HepG2 (cell line): ENCODE measurements around the gene HYAL2. TPM values are rescaled to one million over a fixed set of nuclear protein-coding genes. Genes with fewer than 3 reads are reported as not detected.
A peak's percentile ranks its signal among the peaks of the same experiment; 100 is the strongest.

Source experiments
- CHD4 ChIP-seq: fragments of 200-600 bp; sonication (generic); IDR thresholded peaks from 2 replicates; pipeline ENCODE4 v1.7.0; 2017; ENCODE audit warnings: mild to moderate bottlenecking, low read length, borderline replicate concordance
- KDM4B ChIP-seq: sonication (generic); formaldehyde crosslinking; IDR thresholded peaks from 2 replicates; pipeline ENCODE4 v1.4.0; 2020; ENCODE audit warnings: missing genetic modification reagents
- MBD4 ChIP-seq: IDR thresholded peaks from 2 replicates; pipeline ENCODE4 v1.6.1; 2012; ENCODE audit warnings: low read length, inconsistent platforms, borderline replicate concordance
- MIER2 ChIP-seq: IDR thresholded peaks from 2 replicates; pipeline ENCODE4 v1.6.1; 2016; ENCODE audit warnings: missing biosample characterization, missing genetic modification reagents
- POLR2A ChIP-seq, 2 experiments: IDR thresholded peaks; 2 replicates each; pipeline ENCODE4 v1.6.1; 2011; ENCODE audit warnings: low read depth in 2 of 2, low read length in 2 of 2, mild to moderate bottlenecking in 1 of 2, moderate library complexity in 1 of 2; ENCODE audit not compliant: insufficient read depth in 1 of 2
- RBM22 ChIP-seq: fragments of 200-400 bp; formaldehyde crosslinking; optimal IDR thresholded peaks from 2 replicates; pipeline ENCODE3; 2017; ENCODE audit warnings: mild to moderate bottlenecking, low read length, moderate library complexity
- TCF7L2 ChIP-seq: IDR thresholded peaks from 2 replicates; pipeline ENCODE4 v1.6.1; 2011; ENCODE audit warnings: mild to moderate bottlenecking, low read depth, low read length, moderate library complexity
- ZNF18 ChIP-seq: sonication (generic); formaldehyde crosslinking; IDR thresholded peaks from 2 replicates; pipeline ENCODE4 v1.8.0; 2022; ENCODE audit warnings: mild to moderate bottlenecking, missing genetic modification reagents; ENCODE audit not compliant: insufficient replicate concordance
- ZNF34 ChIP-seq: sonication (generic); formaldehyde crosslinking; IDR thresholded peaks from 2 replicates; pipeline ENCODE4 v1.4.0; 2020; ENCODE audit warnings: mild to moderate bottlenecking, missing genetic modification reagents, borderline replicate concordance
- ZNF563 ChIP-seq: sonication (generic); formaldehyde crosslinking; IDR thresholded peaks from 2 replicates; pipeline ENCODE4 v1.8.0; 2022; ENCODE audit warnings: mild to moderate bottlenecking, moderate library complexity, missing genetic modification reagents
- ZNF747 ChIP-seq: sonication (generic); formaldehyde crosslinking; IDR thresholded peaks from 2 replicates; pipeline ENCODE4 v1.8.1; 2023; ENCODE audit warnings: missing genetic modification reagents, mild to moderate bottlenecking, borderline replicate concordance
- polyA plus RNA-seq, 8 experiments: library from polyadenylated mRNA; depleted of rRNA in 3 of 8; stranded (reverse) in 7 of 8; unstranded in 1 of 8; fragments of >200 nt; fragmentation: Illumina TruSeq in 4 of 8; extraction: Trizol in 4 of 8; gene quantifications; 2 replicates each; pipeline versions ENCODE4 v1.2.1 to v1.2.3, GENCODE V29; 2011 to 2016; ENCODE audit warnings: low read depth in 4 of 8, missing spikeins in 1 of 8, mixed read lengths in 1 of 8; ENCODE audit not compliant: insufficient read depth in 1 of 8
- total RNA-seq, 5 experiments: library from RNA; depleted of rRNA; stranded (reverse); fragments of >200 nt; fragmentation: Illumina TruSeq; extraction: Trizol; gene quantifications; 2 replicates each; pipeline ENCODE4 v1.2.3, GENCODE V29; 2016; ENCODE audit warnings: low read depth in 1 of 5
- TF ChIP-seq, protein P1 (sequence below): IDR thresholded peaks from 2 replicates; pipeline ENCODE4 v1.6.1; 2016; ENCODE audit warnings: mild to moderate bottlenecking

HYAL2 gene
- total and polyA plus RNA-seq, 2 of the 13 experiments (the other 11 are each of a cell fraction or from before 2014, with no cell fraction given) = 76.2 to 102 TPM

DNA sequence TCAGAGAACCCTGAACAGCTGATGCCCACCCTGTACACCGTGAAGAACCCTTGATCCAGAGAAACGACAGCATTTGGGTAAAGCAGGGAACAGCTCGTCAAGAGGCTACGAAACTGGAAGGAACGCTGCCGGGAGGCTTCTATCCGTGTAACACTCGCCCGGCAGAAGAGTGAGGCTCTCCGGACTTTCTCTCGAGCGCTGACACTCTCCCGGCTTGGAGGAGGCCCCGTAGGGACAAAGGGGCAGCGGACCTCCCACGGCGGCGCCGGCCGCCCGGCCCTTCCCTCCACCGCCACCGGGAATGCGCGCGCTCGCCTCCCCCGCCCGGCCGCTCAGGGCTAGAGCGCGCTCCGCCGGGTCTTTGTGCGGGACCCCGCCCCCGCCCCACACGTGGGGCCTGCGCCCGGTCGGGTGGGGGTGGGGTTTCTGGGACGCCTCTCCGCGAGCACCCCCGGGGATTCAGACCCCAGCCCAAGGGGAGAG, 1.7 kb downstream of the HYAL2 start (continued):
- TF ChIP-seq, protein P1, sequence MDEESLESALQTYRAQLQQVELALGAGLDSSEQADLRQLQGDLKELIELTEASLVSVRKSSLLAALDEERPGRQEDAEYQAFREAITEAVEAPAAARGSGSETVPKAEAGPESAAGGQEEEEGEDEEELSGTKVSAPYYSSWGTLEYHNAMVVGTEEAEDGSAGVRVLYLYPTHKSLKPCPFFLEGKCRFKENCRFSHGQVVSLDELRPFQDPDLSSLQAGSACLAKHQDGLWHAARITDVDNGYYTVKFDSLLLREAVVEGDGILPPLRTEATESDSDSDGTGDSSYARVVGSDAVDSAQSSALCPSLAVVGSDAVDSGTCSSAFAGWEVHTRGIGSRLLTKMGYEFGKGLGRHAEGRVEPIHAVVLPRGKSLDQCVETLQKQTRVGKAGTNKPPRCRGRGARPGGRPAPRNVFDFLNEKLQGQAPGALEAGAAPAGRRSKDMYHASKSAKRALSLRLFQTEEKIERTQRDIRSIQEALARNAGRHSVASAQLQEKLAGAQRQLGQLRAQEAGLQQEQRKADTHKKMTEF = no peak
- TF ChIP-seq CHD4 = no peak
- TF ChIP-seq MBD4 = no peak
- no peak for TF ChIP-seq RBM22
- no peak for TF ChIP-seq TCF7L2
- peak in 1 of 2 experiments; percentile 58; a peak in 1 of 4 replicates for TF ChIP-seq POLR2A (IDR thresholded peaks at IDR 0.05; ENCODE audit: insufficient read depth in 1 of 2, low read depth in 2 of 2, low read length in 2 of 2)
- TF ChIP-seq KDM4B (CRISPR knock-in tag) = no peak; the same call in 1 of the 2 replicates
- TF ChIP-seq ZNF34 (CRISPR knock-in tag) = no peak
- TF ChIP-seq MIER2 = no peak
- TF ChIP-seq ZNF563 (CRISPR knock-in tag) = peak; percentile 79
- no peak for TF ChIP-seq ZNF18
- TF ChIP-seq ZNF747 (CRISPR knock-in tag) = no peak
